Lower lobe of right lung (tissue), 2 donors: ENCODE measurements around the gene GNAT1. TPM values are rescaled to one million over a fixed set of nuclear protein-coding genes. Genes with fewer than 3 reads are reported as not detected.
"Not testable (repeated sequence)": the region's sequence is repeated elsewhere in the genome, so short reads cannot be mapped to it uniquely, and the experiment has no call there.

Source experiments
- ATAC-seq, 2 donors: fragments of 200-7000 bp; cut with Tn5 transposase; one replicate each; pipeline ENCODE4 v1.9.1; 2020 to 2022; ENCODE audit warnings: mild to moderate bottlenecking in 2 of 2, moderate library complexity in 2 of 2
- DNase-seq: peaks from one replicate; pipeline ENCODE4 v3.0.0-alpha.2; 2020
- H3K27ac ChIP-seq: fragments of 200-600 bp; one replicate; pipeline ENCODE4 v1.8.0; 2022
- H3K27me3 ChIP-seq: fragments of 200-600 bp; one replicate; pipeline ENCODE4 v1.8.0; 2022; ENCODE audit warnings: low read depth
- H3K36me3 ChIP-seq: fragments of 200-600 bp; one replicate; pipeline ENCODE4 v1.8.0; 2022; ENCODE audit warnings: mild to moderate bottlenecking
- H3K4me1 ChIP-seq: fragments of 200-600 bp; one replicate; pipeline ENCODE4 v1.8.0; 2022
- H3K4me3 ChIP-seq: fragments of 200-600 bp; one replicate; pipeline ENCODE4 v1.8.0; 2022; ENCODE audit warnings: mild to moderate bottlenecking
- H3K9me3 ChIP-seq: fragments of 200-600 bp; one replicate; pipeline ENCODE4 v1.8.0; 2022
- intact Hi-C: fragments of 100-400 bp; cut with DNase I; formaldehyde crosslinking; loops from one replicate; pipeline ENCODE4 v1.11.0; 2022
- total RNA-seq: library from RNA; stranded (reverse); fragmentation: NEBNext Ultra II Directional; extraction: Animal tissue kit (Norgen Biotek cat#: 25700); gene quantifications from one replicate; pipeline ENCODE4 v1.2.1, GENCODE V29; 2021
- TF ChIP-seq, protein P1 (sequence below): fragments of 200-600 bp; IDR thresholded peaks from one replicate; pipeline ENCODE4 v1.8.0; 2022; ENCODE audit warnings: antibody characterized with exemption, mild to moderate bottlenecking
- donor health status: DM: no; HTN: yes; CAD: no; lungs with severe emphysema.

The GNAT1 gene
- total RNA-seq, 1 donor from 2014 or later: not detected

DNA sequence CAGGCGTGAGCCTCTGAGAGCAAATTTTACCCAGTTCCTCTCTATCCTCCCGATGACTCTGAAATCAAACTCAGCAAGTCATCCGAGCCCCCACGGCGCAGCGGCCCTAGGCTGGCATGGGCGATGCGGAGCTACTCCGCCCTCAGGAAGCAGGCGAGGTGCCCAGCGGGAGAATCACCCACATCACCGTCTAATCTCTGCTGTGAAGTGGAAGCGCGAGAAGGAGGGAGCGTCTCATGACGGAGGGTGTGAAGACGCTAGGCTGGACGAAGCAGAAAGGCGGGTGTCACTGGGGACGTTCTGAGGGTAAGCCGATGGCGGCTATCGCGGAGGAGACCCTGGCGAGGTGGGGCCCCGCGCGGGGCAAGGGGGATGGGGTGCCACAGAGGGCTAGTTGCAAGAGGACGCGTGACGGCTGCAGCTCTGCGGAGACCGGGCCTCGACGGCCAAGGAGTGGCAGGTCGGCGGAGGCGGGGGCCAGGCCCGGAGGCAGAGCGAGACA, 35.5 kb downstream of the GNAT1 start:
- ATAC-seq: peak; percentile 17 to 42
- Histone ChIP-seq H3K27me3 (no peaks in the 10 kb centered on the region), H3K27ac (peak overlapping the region; percentile 83), H3K4me3 (peak overlapping the region; percentile 68), H3K9me3 (no peaks in the 10 kb centered on the region), H3K36me3 (no peaks in the 10 kb centered on the region), H3K4me1 (peaks cover 26% of the 10 kb centered on the region)
- DNase-seq: no peak
- intact Hi-C loops: no loop called here
- TF ChIP-seq, protein P1, sequence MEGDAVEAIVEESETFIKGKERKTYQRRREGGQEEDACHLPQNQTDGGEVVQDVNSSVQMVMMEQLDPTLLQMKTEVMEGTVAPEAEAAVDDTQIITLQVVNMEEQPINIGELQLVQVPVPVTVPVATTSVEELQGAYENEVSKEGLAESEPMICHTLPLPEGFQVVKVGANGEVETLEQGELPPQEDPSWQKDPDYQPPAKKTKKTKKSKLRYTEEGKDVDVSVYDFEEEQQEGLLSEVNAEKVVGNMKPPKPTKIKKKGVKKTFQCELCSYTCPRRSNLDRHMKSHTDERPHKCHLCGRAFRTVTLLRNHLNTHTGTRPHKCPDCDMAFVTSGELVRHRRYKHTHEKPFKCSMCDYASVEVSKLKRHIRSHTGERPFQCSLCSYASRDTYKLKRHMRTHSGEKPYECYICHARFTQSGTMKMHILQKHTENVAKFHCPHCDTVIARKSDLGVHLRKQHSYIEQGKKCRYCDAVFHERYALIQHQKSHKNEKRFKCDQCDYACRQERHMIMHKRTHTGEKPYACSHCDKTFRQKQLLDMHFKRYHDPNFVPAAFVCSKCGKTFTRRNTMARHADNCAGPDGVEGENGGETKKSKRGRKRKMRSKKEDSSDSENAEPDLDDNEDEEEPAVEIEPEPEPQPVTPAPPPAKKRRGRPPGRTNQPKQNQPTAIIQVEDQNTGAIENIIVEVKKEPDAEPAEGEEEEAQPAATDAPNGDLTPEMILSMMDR: no peak

DNA sequence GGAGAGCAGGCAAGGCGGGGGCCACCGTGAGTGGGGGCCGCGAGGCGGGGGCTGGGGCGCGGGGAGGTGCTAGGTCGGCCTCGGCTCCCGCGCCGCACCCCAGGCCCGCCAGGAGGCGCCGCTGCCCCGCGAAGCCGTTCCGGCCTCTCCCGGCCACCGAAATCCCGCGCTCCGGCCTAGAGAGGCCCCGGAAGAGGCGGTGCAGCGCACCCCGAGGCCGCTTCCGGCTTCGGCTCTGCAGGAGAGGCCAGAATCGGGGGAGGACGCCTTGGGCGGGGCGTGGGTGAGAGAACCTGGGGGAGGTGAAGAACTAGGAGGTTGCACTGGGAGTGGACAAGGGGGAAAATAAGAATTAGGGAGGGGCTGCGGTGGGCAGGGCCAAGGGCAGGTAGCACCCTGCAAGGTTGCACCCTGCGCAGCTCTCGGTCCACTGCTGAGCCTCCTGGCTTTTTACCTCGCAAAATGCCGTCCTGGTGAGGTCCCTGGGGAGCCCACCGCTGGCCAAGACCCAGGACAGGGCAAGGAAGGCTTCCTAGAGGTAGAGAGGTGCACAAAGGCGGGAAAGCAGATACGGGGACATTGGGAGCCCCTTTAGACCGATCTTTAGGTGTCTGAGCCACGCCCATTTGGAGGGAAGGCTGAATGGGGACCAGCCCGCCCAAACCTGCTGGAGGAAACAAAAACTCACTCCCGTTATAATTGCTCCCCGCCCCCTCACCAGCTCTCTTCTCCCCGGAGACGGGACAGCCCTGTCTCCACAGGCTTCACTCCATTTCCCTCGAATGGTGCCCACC, 36.2 kb downstream of the GNAT1 start:
- peak overlapping the region; percentile 83 for H3K27ac ChIP-seq
- intact Hi-C loops: no loop called here

DNA sequence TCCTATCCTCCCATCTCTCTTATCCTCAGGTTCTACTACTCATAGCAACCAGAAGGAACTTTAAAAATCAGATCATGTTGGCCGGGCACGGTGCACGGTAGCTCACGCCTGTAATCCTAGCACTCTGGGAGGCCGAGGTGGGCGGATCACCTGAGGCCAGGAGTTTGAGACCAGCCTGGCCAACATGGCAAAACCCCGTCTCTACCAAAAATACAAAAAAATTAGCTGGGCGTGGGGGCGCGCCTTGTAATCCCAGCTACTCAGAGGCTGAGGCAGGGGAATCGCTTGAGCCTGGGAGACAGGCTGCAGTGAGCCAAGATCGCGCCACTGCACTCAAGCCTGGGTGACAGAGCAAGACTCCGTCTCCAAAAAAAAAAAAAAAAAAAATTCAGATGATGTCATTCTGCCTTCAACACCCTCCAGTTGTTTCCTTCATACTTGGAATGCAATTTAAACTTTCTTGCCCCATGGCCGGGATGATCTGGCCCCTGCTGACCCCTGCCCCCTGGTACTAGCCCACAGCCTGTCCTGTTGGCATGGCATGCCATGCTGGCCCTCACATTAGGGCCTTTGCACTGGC, 36.9 kb downstream of the GNAT1 start:
- H3K36me3 ChIP-seq, DNase-seq, H3K9me3 ChIP-seq, H3K27me3 ChIP-seq, ATAC-seq, intact Hi-C loops: not testable (repeated sequence)
- H3K27ac ChIP-seq: peak overlapping the region; percentile 83
- H3K4me1 ChIP-seq: peaks cover 26% of the 10 kb centered on the region
- peak overlapping the region; percentile 68 for H3K4me3 ChIP-seq

More for the DNA sequence above, 36.2 kb downstream of the GNAT1 start:
- Histone ChIP-seq H3K27me3 (no peaks in the 10 kb centered on the region), H3K4me3 (peak overlapping the region; percentile 68), H3K9me3 (no peaks in the 10 kb centered on the region), H3K4me1 (peaks cover 26% of the 10 kb centered on the region), H3K36me3 (no peaks in the 10 kb centered on the region)
- DNase-seq (peak; percentile 97), ATAC-seq (peak; percentile 96)
- TF ChIP-seq, protein P1: peak; percentile 95

DNA sequence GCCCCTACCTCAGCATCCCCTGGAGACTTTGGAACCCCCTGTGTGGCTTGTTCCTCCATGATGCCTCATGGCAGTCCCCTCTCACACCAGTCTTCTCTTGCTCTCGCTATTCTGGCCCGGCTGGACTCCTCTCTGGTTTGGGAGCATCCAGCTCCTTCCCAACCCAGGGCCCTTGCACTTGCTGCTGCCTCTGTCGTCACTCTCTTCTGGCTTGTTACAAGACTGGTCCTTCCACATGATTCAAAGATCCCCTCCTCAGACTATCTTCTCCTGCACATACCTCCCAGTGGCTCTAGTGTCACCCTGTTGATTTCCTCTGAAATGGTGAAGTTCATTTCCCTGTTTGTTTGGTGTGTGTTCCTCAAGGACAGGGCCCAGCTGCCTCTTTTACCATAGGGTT, 38.1 kb downstream of the GNAT1 start:
- no peak for DNase-seq
- peak overlapping the region; percentile 58 for H3K27ac ChIP-seq
- H3K4me1 ChIP-seq: peaks cover 33% of the 10 kb centered on the region
- intact Hi-C loops: no loop called here
- no peak overlapping the region for H3K4me3 ChIP-seq
- H3K27me3 ChIP-seq: no peaks in the 10 kb centered on the region
- TF ChIP-seq, protein P1: no peak
- H3K36me3 ChIP-seq: no peaks in the 10 kb centered on the region
- ATAC-seq: no peak
- no peaks in the 10 kb centered on the region for H3K9me3 ChIP-seq

DNA sequence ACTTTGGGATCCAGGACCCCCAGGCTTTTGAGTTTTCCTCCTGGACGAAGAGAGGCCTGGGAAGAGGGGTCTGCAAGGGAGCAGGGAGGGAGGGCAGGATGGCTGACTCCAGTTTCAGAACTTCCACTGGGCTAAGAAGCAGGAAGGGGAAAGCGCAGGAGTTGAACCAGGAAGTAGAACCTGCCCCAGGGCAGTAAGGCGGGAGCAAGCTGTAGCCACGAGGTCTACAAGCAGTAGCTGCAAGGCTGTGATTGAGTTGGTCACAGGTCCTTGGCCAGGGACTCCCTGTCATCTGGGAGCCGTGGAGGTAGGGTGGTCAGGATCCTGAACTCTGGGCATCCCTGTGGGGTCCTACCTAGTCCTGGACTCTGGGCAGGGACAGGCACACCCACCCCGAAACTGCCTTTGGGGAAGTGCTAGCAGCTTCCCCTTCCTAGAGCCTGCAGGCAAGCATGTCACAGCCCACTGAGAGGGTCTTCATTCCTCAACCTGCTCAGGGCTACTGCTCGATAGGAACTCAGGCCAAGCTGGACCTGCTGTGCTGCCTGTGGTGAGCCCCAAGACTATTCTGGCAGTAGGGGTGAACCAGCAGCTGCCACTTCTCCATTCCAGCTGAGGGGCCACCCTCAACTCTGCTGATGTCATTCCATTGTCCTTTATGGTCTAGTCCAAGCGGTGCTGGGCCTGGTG, 38.8 kb downstream of the GNAT1 start:
- Histone ChIP-seq H3K27me3 (no peaks in the 10 kb centered on the region), H3K4me3 (peak overlapping the region; percentile 21), H3K9me3 (no peaks in the 10 kb centered on the region), H3K4me1 (peaks cover 40% of the 10 kb centered on the region), H3K27ac (peak overlapping the region; percentile 58), H3K36me3 (no peaks in the 10 kb centered on the region)
- DNase-seq (peak; percentile 55), ATAC-seq (no peak)
- intact Hi-C loops: no loop called here
- TF ChIP-seq, protein P1: no peak
